IPS-NIHi11 (cell line): ENCODE data around the gene PCDH9.
"Not testable (repeated sequence)": the region's sequence is repeated elsewhere in the genome, so short reads cannot be mapped to it uniquely, and the experiment has no call there.

Experiments
- DNase-seq: peaks from one replicate; pipeline ENCODE4 v3.0.0; 2012; ENCODE audit warnings: mixed read lengths, low spot score

The PCDH9 gene

GRCh38 chr13:66837246-66837645 is 392.9 kb downstream of the PCDH9 start:
- no peak for DNase-seq

- DNase-seq = peak; percentile 27
These were observed 395.0 kb downstream of the PCDH9 start for GRCh38 chr13:66835040-66835628.

- DNase-seq = no peak
These were observed 399.0 kb downstream of the PCDH9 start for GRCh38 chr13:66830940-66831716.

- no peak for DNase-seq
These were observed 400.3 kb downstream of the PCDH9 start for GRCh38 chr13:66829803-66830202.

- DNase-seq = no peak
These were observed 403.7 kb downstream of the PCDH9 start for GRCh38 chr13:66826398-66826797.

- DNase-seq = no peak
These were observed 408.6 kb downstream of the PCDH9 start for GRCh38 chr13:66821551-66821950.

- no peak for DNase-seq
These were observed 418.7 kb downstream of the PCDH9 start for GRCh38 chr13:66811455-66811854.

- no peak for DNase-seq
These were observed 420.7 kb downstream of the PCDH9 start for GRCh38 chr13:66809485-66809884.

GRCh38 chr13:66807251-66807650 is 422.9 kb downstream of the PCDH9 start:
- no peak for DNase-seq

GRCh38 chr13:66805657-66806056 is 424.5 kb downstream of the PCDH9 start:
- DNase-seq = no peak

- DNase-seq = no peak
These were observed 426.2 kb downstream of the PCDH9 start for GRCh38 chr13:66803808-66804456.

GRCh38 chr13:66803013-66803807 is 426.9 kb downstream of the PCDH9 start:
- no peak for DNase-seq

- no peak for DNase-seq
These were observed 434.5 kb downstream of the PCDH9 start for GRCh38 chr13:66795636-66796035.

GRCh38 chr13:66794340-66795031 is 435.6 kb downstream of the PCDH9 start:
- no peak for DNase-seq

- DNase-seq = no peak
These were observed 439.3 kb downstream of the PCDH9 start for GRCh38 chr13:66790861-66791260.

GRCh38 chr13:66781241-66781640 is 448.9 kb downstream of the PCDH9 start:
- no peak for DNase-seq

- DNase-seq = no peak
These were observed 449.3 kb downstream of the PCDH9 start for GRCh38 chr13:66780814-66781213.

- no peak for DNase-seq
These were observed 451.7 kb downstream of the PCDH9 start for GRCh38 chr13:66778461-66778860.

- DNase-seq = no peak
These were observed 454.9 kb downstream of the PCDH9 start for GRCh38 chr13:66775196-66775595.

GRCh38 chr13:66774046-66774445 is 456.1 kb downstream of the PCDH9 start:
- DNase-seq = no peak

- DNase-seq = no peak
These were observed 464.6 kb downstream of the PCDH9 start for GRCh38 chr13:66765559-66765958.

- DNase-seq = not testable (repeated sequence)
These were observed 469.5 kb downstream of the PCDH9 start for GRCh38 chr13:66760678-66761077.
